Right ventricle myocardium superior (tissue), 1 donor: Measurements from ENCODE around the gene CAMTA1. TPM values are rescaled to one million over a fixed set of nuclear protein-coding genes. Genes with fewer than 3 reads are reported as not detected.

Experiments used
- ATAC-seq: fragments of 200-7000 bp; cut with Tn5 transposase; one replicate; pipeline ENCODE4 v1.9.1; 2020; ENCODE audit warnings: mild to moderate bottlenecking; ENCODE audit not compliant: poor library complexity
- DNase-seq: peaks from one replicate; pipeline ENCODE4 v3.0.0-alpha.2; 2020
- intact Hi-C: fragments of 100-400 bp; cut with DNase I; formaldehyde crosslinking; loops from one replicate; pipeline ENCODE4 v1.11.2; 2022
- total RNA-seq: library from RNA; stranded (reverse); fragmentation: NEBNext Ultra II Directional; extraction: Animal tissue kit (Norgen Biotek cat#: 25700); gene quantifications from one replicate; pipeline ENCODE4 v1.2.1, GENCODE V29; 2021
- donor health status: DM: no; HTN: yes; CAD: no; lungs with severe emphysema.

CAMTA1 gene
- total RNA-seq, 1 donor from 2014 or later = 153 TPM

- intact Hi-C loops = no loop called here
- ATAC-seq (no peak), DNase-seq (no peak)
Observed at GRCh38 chr1:6959491-6959890, 174.2 kb downstream of the CAMTA1 start.

GRCh38 chr1:6960291-6960811, 175.1 kb downstream of the CAMTA1 start:
- intact Hi-C loops = no loop called here
- peak; percentile 70 for ATAC-seq
- no peak for DNase-seq

- no peak for DNase-seq
- ATAC-seq = no peak
- intact Hi-C loops = no loop called here
Observed at GRCh38 chr1:6960860-6961259, 175.6 kb downstream of the CAMTA1 start.

GRCh38 chr1:6961289-6961688, 176.0 kb downstream of the CAMTA1 start:
- ATAC-seq = no peak
- intact Hi-C loops = no loop called here
- DNase-seq = no peak

- intact Hi-C loops = no loop called here
- no peak for DNase-seq
- ATAC-seq = peak; percentile 43
Observed at GRCh38 chr1:6961905-6962477, 176.7 kb downstream of the CAMTA1 start.

GRCh38 chr1:6962478-6962995, 177.3 kb downstream of the CAMTA1 start:
- peak; percentile 56 for ATAC-seq
- peak; percentile 65 for DNase-seq
- intact Hi-C loops = no loop called here

GRCh38 chr1:6962996-6963911, 178.0 kb downstream of the CAMTA1 start:
- ATAC-seq (peak; percentile 22), DNase-seq (peak; percentile 59)
- intact Hi-C loops = no loop called here

GRCh38 chr1:6963912-6964307, 178.7 kb downstream of the CAMTA1 start:
- intact Hi-C loops = no loop called here
- DNase-seq = no peak
- ATAC-seq = no peak

- ATAC-seq (no peak), DNase-seq (no peak)
- intact Hi-C loops = no loop called here
Observed at GRCh38 chr1:6965083-6965934, 180.1 kb downstream of the CAMTA1 start.

GRCh38 chr1:6965935-6966241, 180.6 kb downstream of the CAMTA1 start:
- DNase-seq = no peak
- intact Hi-C loops = no loop called here
- ATAC-seq = no peak

GRCh38 chr1:6966326-6966725, 181.1 kb downstream of the CAMTA1 start:
- intact Hi-C loops = no loop called here
- DNase-seq (no peak), ATAC-seq (no peak)

GRCh38 chr1:6967431-6968111, 182.3 kb downstream of the CAMTA1 start:
- intact Hi-C loops = no loop called here
- DNase-seq (no peak), ATAC-seq (no peak)

GRCh38 chr1:6969106-6969505, 183.9 kb downstream of the CAMTA1 start:
- intact Hi-C loops = no loop called here

GRCh38 chr1:6969762-6970161, 184.5 kb downstream of the CAMTA1 start:
- no peak for DNase-seq

More at GRCh38 chr1:6969106-6969505, 183.9 kb downstream of the CAMTA1 start:
- DNase-seq (no peak), ATAC-seq (no peak)

GRCh38 chr1:6970221-6970620, 185.0 kb downstream of the CAMTA1 start:
- no peak for DNase-seq
- intact Hi-C loops = no loop called here
- no peak for ATAC-seq

More at GRCh38 chr1:6969762-6970161, 184.5 kb downstream of the CAMTA1 start:
- no peak for ATAC-seq
- intact Hi-C loops = no loop called here

GRCh38 chr1:6971048-6971447, 185.8 kb downstream of the CAMTA1 start:
- no peak for ATAC-seq
- DNase-seq = no peak

GRCh38 chr1:6971699-6972098, 186.4 kb downstream of the CAMTA1 start:
- no peak for ATAC-seq
- no peak for DNase-seq
- intact Hi-C loops = no loop called here

More at GRCh38 chr1:6971048-6971447, 185.8 kb downstream of the CAMTA1 start:
- intact Hi-C loops = no loop called here

GRCh38 chr1:6972399-6972798, 187.1 kb downstream of the CAMTA1 start:
- ATAC-seq (no peak), DNase-seq (no peak)
- intact Hi-C loops = no loop called here
